Peyer's patch (tissue), 4 donors: ENCODE results near the gene ADGRD1. TPM values are rescaled to one million over a fixed set of nuclear protein-coding genes. Genes with fewer than 3 reads are reported as not detected.

Experiments used
- DNase-seq, 3 donors: peaks; one replicate each; pipeline ENCODE4 v3.0.0-alpha.2; 2017 to 2019
- H3K27ac ChIP-seq, 4 donors: fragments of 200-600 bp; sonication (generic); one replicate each; pipeline ENCODE4 v1.5.1; 2016 to 2019
- H3K27me3 ChIP-seq, 2 donors: fragments of 200-600 bp; sonication (generic); one replicate each; pipeline ENCODE4 v1.5.1; 2019
- H3K36me3 ChIP-seq, 3 donors: fragments of 200-600 bp; sonication (generic); one replicate each; pipeline ENCODE4 v1.5.1; 2016 to 2019
- H3K4me1 ChIP-seq, 4 donors: fragments of 200-600 bp; sonication (generic); one replicate each; pipeline ENCODE4 v1.5.1; 2016 to 2019
- H3K4me3 ChIP-seq, 4 donors: fragments of 200-600 bp; sonication (generic); 1 replicate in 3 of 4; 2 replicates in 1 of 4; pipeline ENCODE4 v1.5.1; 2016 to 2019; ENCODE audit warnings: mild to moderate bottlenecking in 1 of 4
- H3K9me3 ChIP-seq, 4 donors: fragments of 200-600 bp; sonication (generic); one replicate each; pipeline ENCODE4 v1.5.1; 2016 to 2019; ENCODE audit warnings: mild to moderate bottlenecking in 1 of 4
- POLR2A ChIP-seq, 2 donors: fragments of 450-650 bp; IDR thresholded peaks; one replicate each; pipeline ENCODE4 v1.5.1; 2017; ENCODE audit warnings: antibody characterized with exemption in 2 of 2, mild to moderate bottlenecking in 2 of 2, moderate library complexity in 2 of 2
- total RNA-seq, 4 donors: library from RNA; depleted of rRNA; stranded (reverse); fragments of >200 nt; gene quantifications; one replicate each; pipeline ENCODE4 v1.1.0, GENCODE V29; 2016
- TF ChIP-seq, protein P1 (sequence below), 6 experiments: fragments of 450-650 bp in 4 of 6; fragments of 200-600 bp in 2 of 6; sonication (generic) in 1 of 6; IDR thresholded peaks; one replicate each; pipeline ENCODE4 v1.5.1; 2017 to 2019; ENCODE audit warnings: antibody characterized with exemption in 6 of 6, mild to moderate bottlenecking in 3 of 6, moderate library complexity in 1 of 6

The ADGRD1 gene
- total RNA-seq, 4 donors from 2014 or later = 7.0 to 42.9 (median 27.9) TPM

DNA sequence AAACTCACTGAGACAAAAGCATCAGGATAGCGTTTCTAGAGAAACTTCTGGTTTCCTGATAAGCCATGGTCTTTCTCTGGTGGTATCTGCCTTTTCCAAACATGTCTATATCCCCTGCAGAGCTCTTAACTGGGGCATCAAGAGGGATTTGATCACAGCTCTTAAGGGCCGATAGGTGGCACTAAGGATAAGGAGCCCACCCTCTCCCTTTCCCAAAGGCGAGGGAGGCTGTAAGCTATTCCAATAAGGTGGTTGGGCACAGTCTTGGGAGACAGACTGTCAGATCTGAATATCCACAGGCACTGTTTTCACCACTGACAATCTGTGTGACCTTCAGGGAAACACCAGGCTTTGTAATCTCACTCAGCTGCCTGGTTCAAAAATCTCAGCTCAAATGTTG, 206.0 kb downstream of the ADGRD1 start:
- Histone ChIP-seq H3K4me3 (no peak overlapping the region), H3K36me3 (no peaks in the 10 kb centered on the region), H3K9me3 (no peaks in the 10 kb centered on the region), H3K27ac (no peak overlapping the region), H3K4me1 (no peaks in the 10 kb centered on the region), H3K27me3 (no peaks in the 10 kb centered on the region)
- no peak for DNase-seq
- TF ChIP-seq, protein P1, sequence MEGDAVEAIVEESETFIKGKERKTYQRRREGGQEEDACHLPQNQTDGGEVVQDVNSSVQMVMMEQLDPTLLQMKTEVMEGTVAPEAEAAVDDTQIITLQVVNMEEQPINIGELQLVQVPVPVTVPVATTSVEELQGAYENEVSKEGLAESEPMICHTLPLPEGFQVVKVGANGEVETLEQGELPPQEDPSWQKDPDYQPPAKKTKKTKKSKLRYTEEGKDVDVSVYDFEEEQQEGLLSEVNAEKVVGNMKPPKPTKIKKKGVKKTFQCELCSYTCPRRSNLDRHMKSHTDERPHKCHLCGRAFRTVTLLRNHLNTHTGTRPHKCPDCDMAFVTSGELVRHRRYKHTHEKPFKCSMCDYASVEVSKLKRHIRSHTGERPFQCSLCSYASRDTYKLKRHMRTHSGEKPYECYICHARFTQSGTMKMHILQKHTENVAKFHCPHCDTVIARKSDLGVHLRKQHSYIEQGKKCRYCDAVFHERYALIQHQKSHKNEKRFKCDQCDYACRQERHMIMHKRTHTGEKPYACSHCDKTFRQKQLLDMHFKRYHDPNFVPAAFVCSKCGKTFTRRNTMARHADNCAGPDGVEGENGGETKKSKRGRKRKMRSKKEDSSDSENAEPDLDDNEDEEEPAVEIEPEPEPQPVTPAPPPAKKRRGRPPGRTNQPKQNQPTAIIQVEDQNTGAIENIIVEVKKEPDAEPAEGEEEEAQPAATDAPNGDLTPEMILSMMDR (IDR thresholded peaks at IDR 0.05) = no peak
- TF ChIP-seq POLR2A (IDR thresholded peaks at IDR 0.05) = no peak

DNA sequence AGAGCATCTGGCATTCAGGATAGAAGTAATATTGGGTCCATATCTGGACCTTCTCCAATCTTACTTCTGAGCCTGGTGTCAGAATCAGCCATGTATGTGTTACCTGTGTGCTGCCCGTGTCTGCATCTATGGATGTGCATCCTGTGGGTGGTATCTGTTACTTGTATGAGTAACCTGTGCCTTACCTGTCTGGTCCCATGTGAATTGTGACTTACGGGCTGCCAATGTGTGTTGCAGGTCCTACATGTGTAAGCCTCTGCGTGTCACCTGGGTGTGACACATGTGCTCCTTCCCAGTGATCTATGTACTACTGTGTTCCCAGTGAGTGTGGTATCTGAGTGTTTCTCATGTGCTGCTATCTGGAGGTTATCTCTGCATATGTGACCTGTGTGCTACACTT, 208.4 kb downstream of the ADGRD1 start:
- H3K4me1 ChIP-seq = no peaks in the 10 kb centered on the region
- no peak overlapping the region for H3K27ac ChIP-seq
- no peaks in the 10 kb centered on the region for H3K9me3 ChIP-seq
- DNase-seq = no peak
- no peak overlapping the region for H3K4me3 ChIP-seq
- H3K36me3 ChIP-seq = no peaks in the 10 kb centered on the region
- no peaks in the 10 kb centered on the region for H3K27me3 ChIP-seq
- TF ChIP-seq, protein P1 (IDR thresholded peaks at IDR 0.05) = no peak
- no peak for TF ChIP-seq POLR2A (IDR thresholded peaks at IDR 0.05)

DNA sequence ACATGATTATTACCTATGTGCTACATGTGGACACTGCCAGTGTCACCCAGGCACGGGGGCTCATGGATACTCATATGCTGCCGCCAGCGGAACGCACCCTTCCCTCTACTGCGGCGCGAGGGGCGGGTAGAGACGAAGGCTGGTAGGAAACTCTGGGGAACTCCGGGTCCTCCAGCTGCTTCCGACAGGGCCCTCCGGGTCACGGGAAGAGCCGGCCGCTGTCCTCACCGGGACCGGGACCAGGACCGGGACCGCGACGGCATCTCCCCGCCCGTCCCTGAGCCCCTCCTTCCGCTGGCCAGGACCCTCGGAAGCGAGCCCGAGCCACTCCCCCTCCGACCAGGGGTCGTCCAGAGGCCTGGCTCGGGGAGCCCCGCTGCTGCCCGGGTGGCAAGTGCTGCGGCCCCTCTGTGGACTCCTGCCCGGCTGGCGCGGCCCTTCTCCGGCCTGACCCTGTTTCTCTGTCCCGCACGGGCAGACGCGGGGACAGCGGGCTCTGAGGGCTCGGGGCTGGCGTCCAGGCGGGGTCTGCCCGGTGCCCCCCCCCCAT, 209.6 kb downstream of the ADGRD1 start:
- Histone ChIP-seq H3K27ac (no peak overlapping the region), H3K4me3 (no peak overlapping the region), H3K36me3 (no peaks in the 10 kb centered on the region), H3K9me3 (no peaks in the 10 kb centered on the region), H3K27me3 (no peaks in the 10 kb centered on the region), H3K4me1 (no peaks in the 10 kb centered on the region)
- TF ChIP-seq, protein P1 (IDR thresholded peaks at IDR 0.05) = no peak
- TF ChIP-seq POLR2A (IDR thresholded peaks at IDR 0.05) = no peak
- DNase-seq = no peak

DNA sequence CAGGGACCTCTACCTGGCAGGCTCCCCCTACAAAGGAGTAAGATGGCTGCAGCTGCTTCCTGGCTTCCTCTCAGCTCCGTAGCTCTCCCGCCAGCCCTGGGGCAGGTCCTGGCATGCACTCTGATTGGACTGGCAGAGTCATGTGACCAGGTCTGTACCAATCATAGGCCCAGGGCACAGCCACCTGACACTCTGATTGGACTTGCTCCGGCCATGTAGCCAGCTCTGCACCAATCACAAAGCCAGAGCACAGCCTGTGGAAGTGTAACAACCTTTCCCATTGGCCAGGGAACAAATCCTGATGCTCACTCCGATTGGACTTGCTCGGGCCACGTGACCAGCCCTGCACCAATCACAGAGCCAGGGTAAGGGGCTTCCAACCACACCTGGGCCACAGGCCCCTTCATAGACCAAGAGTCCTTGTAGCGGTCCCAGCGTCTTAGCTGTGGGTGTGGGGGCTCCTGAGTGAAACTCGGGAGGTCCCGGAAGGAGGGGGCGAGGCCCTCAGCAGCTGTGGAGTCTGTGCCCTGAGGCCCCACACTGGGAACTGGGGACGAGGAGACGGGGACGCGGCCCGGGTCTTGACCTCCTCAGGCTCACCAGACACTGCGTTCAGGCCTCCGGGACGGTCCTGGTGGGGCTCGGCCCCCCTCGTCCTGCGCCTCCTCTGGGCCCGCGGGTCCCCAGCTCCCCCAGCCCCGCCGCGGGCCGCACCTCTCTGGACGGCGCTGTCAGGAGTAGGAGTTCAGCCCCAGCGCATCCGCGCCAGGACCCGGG, 210.6 kb downstream of the ADGRD1 start:
- Histone ChIP-seq H3K4me3 (no peak overlapping the region), H3K9me3 (no peaks in the 10 kb centered on the region), H3K27ac (no peak overlapping the region), H3K36me3 (no peaks in the 10 kb centered on the region), H3K4me1 (no peaks in the 10 kb centered on the region), H3K27me3 (no peaks in the 10 kb centered on the region)
- TF ChIP-seq, protein P1 (IDR thresholded peaks at IDR 0.05) = no peak
- no peak for TF ChIP-seq POLR2A (IDR thresholded peaks at IDR 0.05)
- DNase-seq = no peak

DNA sequence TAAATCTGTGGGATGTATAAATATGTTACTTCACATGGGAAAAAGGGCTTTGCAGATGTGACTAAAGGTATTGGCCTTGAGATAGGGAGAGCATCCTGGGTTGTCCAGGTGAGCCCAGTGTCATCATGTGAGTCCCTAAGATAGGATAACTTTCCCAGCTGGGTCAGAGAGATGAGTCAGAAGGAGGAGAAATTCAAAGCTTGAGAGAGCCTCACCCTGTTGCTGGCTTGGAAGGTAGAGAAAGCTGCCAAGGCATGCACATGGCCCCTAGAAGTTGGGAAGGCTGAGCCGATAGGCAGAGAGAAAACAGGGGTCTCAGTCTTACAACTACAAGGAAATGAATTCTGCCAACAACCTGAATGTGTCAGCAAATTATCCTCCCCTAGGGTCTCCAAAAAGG, 213.0 kb downstream of the ADGRD1 start:
- DNase-seq = no peak
- Histone ChIP-seq H3K4me3 (no peak overlapping the region), H3K4me1 (no peaks in the 10 kb centered on the region)

More for the DNA sequence above, 213.0 kb downstream of the ADGRD1 start:
- Histone ChIP-seq H3K27ac (no peak overlapping the region), H3K27me3 (no peaks in the 10 kb centered on the region), H3K36me3 (no peaks in the 10 kb centered on the region), H3K9me3 (no peaks in the 10 kb centered on the region)
- no peak for TF ChIP-seq POLR2A (IDR thresholded peaks at IDR 0.05)
- TF ChIP-seq, protein P1 (IDR thresholded peaks at IDR 0.05) = no peak
